HG02759 (cell line): Measurements from ENCODE around the gene PAM16.

Experiments
- ATAC-seq: cut with Tn5 transposase; IDR thresholded peaks from one replicate; pipeline ENCODE4 v1.9.1; 2021; ENCODE audit warnings: mild to moderate bottlenecking, moderate library complexity; ENCODE audit not compliant: unreplicated experiment

The PAM16 gene

GRCh38 chr16:4371357-4372000 is 20.4 kb upstream of the PAM16 start, which contains the start of gene VASN:
VASN (plus strand) TSS chr16:4371848; CDS start chr16:4380878, 9,030 bp downstream.
- ATAC-seq: peak; percentile 81

DNA sequence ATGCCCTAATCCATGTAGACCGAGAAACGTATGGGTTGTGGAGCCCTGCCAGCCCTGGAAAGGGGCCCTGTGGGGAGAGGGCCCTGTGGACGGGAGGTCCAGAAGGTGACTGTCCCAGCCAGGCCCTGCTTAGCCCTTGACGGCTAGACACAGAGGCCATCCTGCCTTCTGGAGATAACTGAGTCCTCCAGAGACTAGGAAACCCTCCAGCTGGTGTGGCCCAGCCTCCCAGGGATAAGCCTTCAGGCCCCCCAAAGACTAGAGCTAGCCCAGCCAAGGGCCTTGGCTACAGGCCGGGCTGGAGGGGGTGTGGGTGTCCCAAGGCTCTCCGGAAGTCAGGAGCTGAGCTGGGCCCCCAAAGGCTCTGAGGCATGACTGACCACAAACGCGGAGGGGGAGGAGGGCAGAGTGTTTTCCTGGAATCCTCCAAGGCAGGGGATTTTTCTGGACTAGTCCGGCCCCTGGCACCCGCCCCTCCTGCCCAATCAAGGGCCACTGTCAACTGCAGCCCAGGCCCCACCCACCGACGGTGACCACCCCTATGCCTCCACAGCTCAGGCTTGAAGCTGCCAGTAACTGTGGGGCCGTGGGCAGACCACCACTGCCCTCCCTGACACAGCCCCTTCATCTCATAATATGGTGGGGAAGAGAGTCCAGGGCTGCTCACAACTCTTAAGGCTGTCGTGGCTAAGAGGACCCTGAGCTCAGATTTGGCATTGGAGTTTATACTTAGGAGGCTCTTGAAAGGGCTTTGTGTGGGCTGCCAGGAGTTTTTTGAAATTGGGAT is 19.6 kb upstream of the PAM16 start:
- ATAC-seq: no peak

GRCh38 chr16:4370151-4370550 is 19.0 kb upstream of the PAM16 start:
- no peak for ATAC-seq

- ATAC-seq: no peak
These were observed 18.0 kb upstream of the PAM16 start for GRCh38 chr16:4369007-4369733.

GRCh38 chr16:4367393-4367856 is 16.3 kb upstream of the PAM16 start:
- ATAC-seq: no peak

DNA sequence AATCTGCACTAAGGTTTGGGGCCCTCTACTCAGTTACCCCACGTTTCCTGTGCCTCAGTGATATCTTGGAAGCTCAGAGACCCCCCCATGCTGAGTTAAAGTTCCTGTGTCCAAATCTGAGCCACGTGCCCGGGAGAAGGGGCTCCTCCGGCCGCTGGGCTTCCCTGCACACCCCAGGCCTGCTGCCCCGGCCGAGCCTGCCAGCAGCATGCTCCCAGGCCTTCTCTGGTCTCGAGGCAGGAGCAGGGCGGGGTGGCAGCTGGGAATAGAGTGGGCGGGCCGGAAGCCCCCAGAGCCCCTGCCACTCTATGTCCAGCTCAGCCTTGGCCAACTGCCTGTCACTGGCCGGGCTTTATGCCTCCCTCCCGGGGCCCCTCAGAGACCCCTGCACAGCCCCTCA is 14.9 kb upstream of the PAM16 start:
- ATAC-seq: no peak

DNA sequence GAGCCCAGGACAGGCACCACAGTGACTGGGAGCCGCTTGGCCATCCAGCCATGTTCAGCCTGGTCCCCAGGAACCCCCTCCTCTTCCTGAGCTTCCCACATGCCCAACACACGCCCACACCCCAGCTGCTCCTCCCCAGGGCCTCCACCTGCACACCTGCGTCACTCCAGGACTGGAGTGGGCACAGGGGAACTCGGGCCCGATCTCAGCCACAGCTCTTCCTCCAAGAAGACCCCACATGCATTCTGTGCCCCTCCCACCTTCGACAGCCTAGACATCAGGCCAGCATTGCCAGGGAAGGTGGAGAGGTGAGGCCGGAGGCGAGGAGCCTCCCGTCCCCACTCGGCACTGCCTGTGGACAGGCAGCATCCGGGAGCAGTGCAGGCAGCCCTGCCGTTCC is 14.5 kb upstream of the PAM16 start:
- no peak for ATAC-seq

DNA sequence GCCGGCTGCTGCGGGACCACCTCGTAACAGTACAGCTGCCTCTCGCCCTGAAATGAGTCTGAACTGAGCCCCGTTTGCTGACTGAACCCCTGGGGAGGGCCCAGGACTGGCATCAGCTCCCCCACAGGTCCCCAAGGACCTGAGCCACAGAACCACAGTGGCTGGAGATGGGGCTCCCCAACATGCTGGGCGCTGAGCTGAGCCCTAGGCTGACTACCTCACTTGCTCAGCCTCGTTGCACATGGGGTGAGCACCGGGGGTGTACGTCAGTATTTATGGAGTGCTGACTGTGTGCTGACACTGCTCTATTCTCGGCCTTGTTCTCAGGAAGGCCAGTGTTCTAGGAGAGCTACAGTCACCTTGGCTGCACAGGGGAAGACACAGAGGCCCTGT is 13.9 kb upstream of the PAM16 start:
- peak; percentile 82 for ATAC-seq

DNA sequence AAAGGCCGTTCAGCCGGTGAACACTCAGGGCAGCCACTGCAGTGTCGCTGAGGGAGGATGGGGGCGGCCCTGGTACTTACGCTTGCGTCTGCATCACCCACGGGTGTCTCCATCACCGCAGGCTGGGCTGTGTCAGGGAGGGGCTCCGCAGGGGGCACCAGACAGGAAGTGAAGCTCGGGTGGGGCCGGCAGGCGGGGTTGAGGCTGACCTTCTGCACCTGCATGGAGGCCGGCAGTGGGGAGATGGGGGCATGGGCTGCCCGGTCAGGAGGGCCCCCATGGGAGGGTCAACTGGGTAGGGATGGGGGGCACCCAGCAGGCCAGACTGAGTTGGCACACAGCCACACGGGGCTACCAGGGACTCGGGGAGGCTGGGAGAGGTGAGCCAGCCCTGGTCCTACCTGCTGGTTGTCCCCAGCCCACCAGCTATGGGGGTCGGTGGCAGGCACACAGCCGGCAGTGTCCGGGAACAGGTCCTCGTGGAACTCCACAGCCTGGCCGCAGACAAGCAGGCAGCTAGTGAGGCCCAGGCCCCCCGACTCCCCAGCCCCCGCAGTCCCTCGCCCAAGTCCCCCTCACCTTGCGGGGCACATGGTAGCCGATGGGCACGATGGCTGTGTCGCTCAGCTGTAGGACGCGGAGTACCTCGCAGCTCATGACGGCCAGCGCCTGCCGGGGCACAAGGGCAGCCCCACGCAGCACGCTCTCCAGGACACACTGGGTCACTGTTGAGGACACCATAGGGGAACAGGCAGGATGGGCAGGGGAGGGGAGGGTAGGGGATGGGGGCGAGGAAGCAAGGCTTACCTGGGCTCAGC is 13.3 kb upstream of the PAM16 start:
- no peak for ATAC-seq

GRCh38 chr16:4362476-4363135 is 11.5 kb upstream of the PAM16 start:
- no peak for ATAC-seq

GRCh38 chr16:4361944-4362311 is 10.8 kb upstream of the PAM16 start:
- no peak for ATAC-seq

GRCh38 chr16:4361033-4361943 is 10.2 kb upstream of the PAM16 start:
- ATAC-seq: no peak

DNA sequence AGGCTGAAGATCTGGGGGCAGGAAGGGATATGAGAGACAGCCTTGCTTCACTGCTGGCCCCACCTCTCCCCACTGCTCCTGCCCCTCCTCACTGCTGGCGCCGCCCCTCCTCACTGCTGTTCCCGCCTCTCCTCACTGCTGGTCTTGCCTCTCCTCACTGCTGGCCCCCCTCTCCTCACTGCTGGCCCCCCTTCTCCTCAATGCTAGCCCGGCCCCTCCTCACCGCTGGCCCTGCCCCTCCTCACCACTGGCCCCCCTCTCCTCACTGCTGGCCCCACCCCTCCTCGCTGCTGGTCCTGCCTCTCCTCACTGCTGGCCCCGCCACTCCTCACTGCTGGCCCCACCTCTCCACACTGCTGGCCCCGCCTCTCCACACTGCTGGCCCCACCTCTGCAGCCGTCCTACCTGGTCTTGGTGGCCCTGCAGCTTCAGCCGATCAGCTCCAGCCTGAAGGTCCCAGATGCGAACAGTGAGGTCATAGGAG is 9.5 kb upstream of the PAM16 start:
- no peak for ATAC-seq

DNA sequence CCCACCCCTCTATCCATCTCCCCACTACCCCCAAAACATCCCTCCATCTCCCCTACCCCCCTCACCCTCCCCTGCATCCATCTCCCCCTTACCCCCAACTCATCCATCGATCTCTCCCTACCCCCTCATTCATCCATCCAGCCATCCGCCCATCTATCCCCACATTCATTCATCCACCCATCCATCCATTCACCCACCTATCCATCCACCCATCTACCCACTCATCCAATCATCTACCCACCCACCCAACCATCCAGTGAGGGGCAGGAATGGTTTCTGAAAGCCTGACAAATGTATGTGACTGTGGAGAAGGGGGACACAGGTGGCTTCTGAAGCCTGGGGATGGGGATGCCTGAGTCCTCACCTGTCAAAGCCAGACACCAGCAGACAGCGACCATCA is 8.8 kb upstream of the PAM16 start:
- no peak for ATAC-seq

DNA sequence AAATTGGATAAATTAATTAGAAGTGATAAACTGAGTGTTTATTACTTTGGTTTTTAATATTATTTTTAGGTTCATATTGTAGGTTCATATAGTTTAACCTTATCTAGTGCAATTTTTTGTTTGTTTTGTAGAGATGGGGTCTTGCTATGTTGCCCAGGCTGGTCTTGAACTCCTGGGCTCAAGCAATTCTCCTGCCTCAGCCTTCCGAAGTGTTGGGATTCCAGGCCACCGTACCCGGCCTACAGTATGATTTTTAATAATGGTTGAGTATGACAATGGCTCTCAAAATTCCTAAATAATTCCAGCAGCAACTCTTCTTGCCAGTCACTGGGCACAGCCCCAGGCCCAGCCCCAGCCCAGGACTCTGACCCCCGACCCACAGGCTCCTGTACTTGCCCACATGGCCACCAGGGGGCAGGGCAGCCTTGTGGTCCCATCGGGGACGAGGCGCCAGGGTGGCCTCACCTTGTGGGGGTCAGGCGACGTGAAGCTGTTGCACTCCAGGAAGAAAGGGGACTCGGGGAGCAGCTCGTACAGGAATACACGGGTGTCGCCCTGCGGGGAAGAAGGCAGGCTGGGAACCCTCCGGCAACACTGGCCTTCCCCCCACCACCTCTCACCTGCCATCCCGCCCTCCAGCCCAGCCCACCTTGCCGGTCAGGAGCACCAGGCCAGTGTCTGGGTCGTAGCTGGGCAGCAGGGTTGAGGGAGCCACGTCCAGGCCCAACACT is 7.9 kb upstream of the PAM16 start:
- no peak for ATAC-seq

- ATAC-seq: no peak
These were observed 7.1 kb upstream of the PAM16 start for GRCh38 chr16:4358236-4358635.

DNA sequence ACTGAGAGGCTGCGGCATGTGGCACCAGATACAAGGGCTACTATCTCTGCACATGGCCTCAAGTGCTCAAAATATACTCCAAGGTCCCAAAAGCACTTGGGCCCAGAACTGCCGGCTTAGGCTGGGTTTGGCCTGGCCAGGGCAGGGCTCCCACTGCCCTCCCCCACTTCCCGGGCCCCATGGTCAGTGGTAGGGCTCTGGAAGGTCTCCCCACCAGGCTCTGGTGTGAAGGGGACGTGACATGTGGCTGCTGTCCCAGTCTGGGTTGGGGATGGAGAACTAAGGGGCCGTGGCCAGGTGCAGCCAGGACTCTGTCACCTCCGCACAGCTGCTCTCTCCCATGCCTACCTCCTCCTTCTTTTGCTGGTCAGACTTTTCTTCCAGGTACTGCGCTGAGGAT is 5.7 kb upstream of the PAM16 start:
- ATAC-seq: no peak
